ENCODE measurements around the gene PPP1R37.

GRCh38 chr19:45092747-45093678 lies at the start of gene PPP1R37:
- TF ChIP-seq CTCF (conservative IDR thresholded peaks at IDR 0.05; ENCODE audit: low read depth, low read length) (0 out of 2 replicates have a peak, but pooled peaks have one; percentile 17), EZH2 (IDR thresholded peaks at IDR 0.05; ENCODE audit: low read length, unreplicated experiment) (no peak), EZH2phosphoT487 (IDR thresholded peaks at IDR 0.05; ENCODE audit: borderline replicate concordance, low read length) (no peak)

Data from PC-3 (cell line).